ENCODE results near the gene FOXP1.

FOXP1 gene

GRCh38 chr3:71064956-71065763 is 518.4 kb downstream of the FOXP1 start:
- no peak for TF ChIP-seq CTCF (conservative IDR thresholded peaks at IDR 0.05; ENCODE audit: control insufficient read depth, insufficient read depth, low read depth, low read length)
- peak; percentile 40 for DNase-seq (ENCODE audit: low read depth)
- peak overlapping the region; percentile 68 for H3K4me3 ChIP-seq (ENCODE audit: control insufficient read depth, low read depth, low read length)

- TF ChIP-seq CTCF (conservative IDR thresholded peaks at IDR 0.05; ENCODE audit: control insufficient read depth, insufficient read depth, low read depth, low read length): no peak
- peak; percentile 67 for DNase-seq (ENCODE audit: low read depth)
- peak overlapping the region; percentile 77 for H3K4me3 ChIP-seq (ENCODE audit: control insufficient read depth, low read depth, low read length)
Measured at GRCh38 chr3:71064291-71064955, 519.1 kb downstream of the FOXP1 start.

- DNase-seq (ENCODE audit: low read depth): peak; percentile 63
- no peak for TF ChIP-seq CTCF (conservative IDR thresholded peaks at IDR 0.05; ENCODE audit: control insufficient read depth, insufficient read depth, low read depth, low read length)
- peak overlapping the region; percentile 77 for H3K4me3 ChIP-seq (ENCODE audit: control insufficient read depth, low read depth, low read length)
Measured at GRCh38 chr3:71063773-71064290, 519.7 kb downstream of the FOXP1 start.

GRCh38 chr3:71062952-71063772 is 520.4 kb downstream of the FOXP1 start:
- TF ChIP-seq CTCF (conservative IDR thresholded peaks at IDR 0.05; ENCODE audit: control insufficient read depth, insufficient read depth, low read depth, low read length): no peak
- DNase-seq (ENCODE audit: low read depth): peak; percentile 67
- peak overlapping the region; percentile 77 for H3K4me3 ChIP-seq (ENCODE audit: control insufficient read depth, low read depth, low read length)

GRCh38 chr3:71062037-71062932 is 521.2 kb downstream of the FOXP1 start:
- peak overlapping the region; percentile 77 for H3K4me3 ChIP-seq (ENCODE audit: control insufficient read depth, low read depth, low read length)
- TF ChIP-seq CTCF (conservative IDR thresholded peaks at IDR 0.05; ENCODE audit: control insufficient read depth, insufficient read depth, low read depth, low read length): no peak
- DNase-seq (ENCODE audit: low read depth): peak; percentile 49
